Stimulated activated naive B cell treated with anti-CD40 and anti-IgM and Interleukin-4, amounts not matched to agents 10 μg/mL and 1 μg/mL and 100 μg/mL, for 72 hours (primary cell): ENCODE data around the gene ANGEL2.

ENCODE experiments used
- ATAC-seq, 2 donors: fragments of 150-1000 bp; cut with Tn5 transposase; replicated peaks; 2 replicates each; pipeline ENCODE4 v1.10.0; 2021; ENCODE audit warnings: moderate library complexity in 1 of 2
- DNase-seq: peaks from one replicate; pipeline ENCODE4 v3.0.0; 2021
- H3K27ac Mint-ChIP-seq: one replicate; pipeline ENCODE4 v1.8.0; 2022; ENCODE audit warnings: mild to moderate bottlenecking, mixed read lengths
- H3K27me3 Mint-ChIP-seq, 2 donors: one replicate each; pipeline ENCODE4 v1.8.0; 2022; ENCODE audit warnings: mixed read lengths in 2 of 2
- H3K36me3 Mint-ChIP-seq, 2 donors: one replicate each; pipeline ENCODE4 v1.8.0; 2022; ENCODE audit warnings: mixed read lengths in 2 of 2, mild to moderate bottlenecking in 1 of 2
- H3K4me1 Mint-ChIP-seq, 2 donors: one replicate each; pipeline ENCODE4 v1.8.0; 2022; ENCODE audit warnings: mixed read lengths in 2 of 2, mild to moderate bottlenecking in 1 of 2
- H3K4me3 Mint-ChIP-seq, 2 donors: one replicate each; pipeline ENCODE4 v1.8.0; 2022; ENCODE audit warnings: mild to moderate bottlenecking in 2 of 2, mixed read lengths in 2 of 2, moderate library complexity in 1 of 2
- H3K9me3 Mint-ChIP-seq, 2 donors: one replicate each; pipeline ENCODE4 v1.8.0; 2022; ENCODE audit warnings: mixed read lengths in 2 of 2, mild to moderate bottlenecking in 1 of 2

The ANGEL2 gene

DNA sequence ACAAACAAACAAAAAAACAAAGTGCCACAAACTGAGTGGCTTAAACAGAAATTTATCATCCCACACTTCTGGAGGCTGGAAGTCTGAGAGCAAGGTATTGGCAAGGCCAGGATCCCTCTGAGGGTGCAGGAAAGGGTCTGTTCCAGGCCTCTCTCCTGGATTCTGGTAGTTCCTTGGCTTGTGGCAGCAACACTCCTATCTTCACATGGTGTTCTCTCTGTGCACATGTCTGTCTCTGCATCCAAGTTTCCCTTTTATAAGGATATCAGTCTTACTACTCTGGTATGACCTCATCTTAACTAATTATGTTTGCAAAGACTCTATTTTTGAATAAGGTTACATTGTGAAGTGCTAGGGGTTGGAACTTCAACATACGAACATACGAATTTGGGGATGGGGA lies 70.6 kb downstream of the ANGEL2 start:
- H3K4me3 Mint-ChIP-seq = no peak overlapping the region
- no peak overlapping the region for H3K27ac Mint-ChIP-seq
- peaks cover 5 to 7% of the 10 kb centered on the region in 2 donors for H3K27me3 Mint-ChIP-seq
- DNase-seq (no peak), ATAC-seq (no peak)
- H3K4me1 Mint-ChIP-seq = peaks cover 24 to 39% of the 10 kb centered on the region in 2 donors
- peaks cover 0 to 2% of the 10 kb centered on the region in 2 donors for H3K9me3 Mint-ChIP-seq
- no peaks in the 10 kb centered on the region for H3K36me3 Mint-ChIP-seq

DNA sequence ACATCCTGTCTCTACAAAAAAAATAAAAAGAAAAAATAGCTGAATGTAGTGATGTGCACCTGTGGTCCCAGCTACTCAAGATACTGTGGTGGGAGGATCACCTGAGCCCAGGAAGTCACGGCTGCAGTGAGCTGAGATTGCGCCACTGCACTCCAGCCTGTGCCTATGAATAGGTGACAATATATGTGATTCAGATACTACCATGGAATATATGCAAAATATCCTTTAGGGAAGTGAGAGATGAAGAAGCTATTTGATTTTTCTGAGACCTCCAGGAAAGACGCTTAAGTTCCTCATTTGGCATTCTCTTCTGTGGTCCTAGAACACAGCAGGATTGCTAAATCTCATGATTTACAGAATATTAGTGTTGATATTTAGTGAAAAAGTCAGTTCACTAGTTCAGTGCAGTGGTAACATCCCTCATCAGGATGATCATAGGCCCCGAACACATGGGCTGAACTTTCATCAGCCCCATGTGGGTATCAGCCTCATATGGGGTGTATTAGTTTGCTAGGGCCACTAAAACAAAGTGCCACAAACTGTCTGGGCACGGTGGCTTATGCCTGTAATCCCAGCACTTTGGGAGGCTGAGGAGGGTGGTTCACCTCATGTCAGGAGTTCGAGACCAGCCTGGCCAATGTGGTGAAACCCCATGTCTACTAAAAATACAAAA lies 71.3 kb downstream of the ANGEL2 start:
- Mint-ChIP-seq H3K27me3 (peaks cover 3% of the 10 kb centered on the region in 2 donors), H3K4me3 (no peak overlapping the region), H3K36me3 (no peaks in the 10 kb centered on the region), H3K27ac (no peak overlapping the region), H3K9me3 (peaks cover 0 to 7% of the 10 kb centered on the region in 2 donors), H3K4me1 (peaks cover 24 to 37% of the 10 kb centered on the region in 2 donors)
- DNase-seq = no peak
- peak; percentile 91 to 94 for ATAC-seq

DNA sequence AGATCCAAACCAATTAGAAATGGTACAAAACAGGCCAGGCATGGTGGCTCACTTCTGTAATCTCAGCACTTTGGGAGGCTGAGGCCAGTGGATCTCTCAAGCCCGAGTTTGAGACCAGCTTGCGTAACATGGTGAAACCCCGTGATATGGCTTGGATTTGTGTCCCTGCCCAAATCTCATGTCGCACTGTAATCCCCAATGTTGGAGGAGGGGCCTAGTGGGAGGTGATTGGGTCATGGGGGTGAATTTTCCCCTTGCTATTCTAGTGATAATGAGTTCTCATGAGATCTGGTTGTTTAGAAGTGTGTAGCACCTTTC lies 72.3 kb downstream of the ANGEL2 start:
- Mint-ChIP-seq H3K36me3 (no peaks in the 10 kb centered on the region), H3K4me3 (no peak overlapping the region), H3K27me3 (no peaks in the 10 kb centered on the region), H3K9me3 (peaks cover 0 to 7% of the 10 kb centered on the region in 2 donors), H3K27ac (no peak overlapping the region), H3K4me1 (peaks cover 24 to 37% of the 10 kb centered on the region in 2 donors)
- DNase-seq (no peak), ATAC-seq (no peak)

DNA sequence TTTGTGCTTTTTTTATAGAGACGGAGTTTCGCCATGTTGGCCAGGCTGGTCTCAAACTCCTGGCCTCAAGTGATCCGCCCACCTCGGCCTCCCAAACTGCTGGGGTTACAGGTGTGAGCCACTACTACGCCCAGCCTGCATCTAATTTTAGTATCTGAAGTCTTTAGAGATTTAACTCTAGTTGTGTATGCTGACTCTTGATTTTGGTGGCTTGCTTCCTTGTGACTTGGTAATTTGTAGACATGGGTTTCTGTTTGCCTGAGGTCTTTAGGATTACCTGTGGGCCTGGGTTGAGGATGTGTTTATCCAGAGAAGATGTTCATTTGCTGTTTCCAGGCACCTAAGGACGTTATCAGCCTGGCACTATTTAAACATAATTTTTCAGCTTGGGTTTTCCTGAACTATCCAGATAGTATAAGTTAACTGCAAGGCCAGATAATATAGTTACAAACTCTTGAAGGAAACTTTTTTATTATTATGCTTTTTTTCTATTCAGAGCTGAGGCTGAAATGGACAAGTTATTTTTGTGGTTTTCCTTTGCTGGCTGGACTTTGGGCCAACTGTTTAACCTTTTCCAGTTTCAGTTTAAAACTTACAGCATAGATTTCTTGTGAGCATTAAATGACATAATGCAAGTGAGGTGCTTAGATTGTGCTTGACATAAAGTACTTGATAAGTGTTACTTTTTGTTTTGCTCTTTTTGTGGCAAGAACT lies 72.8 kb downstream of the ANGEL2 start:
- H3K27me3 Mint-ChIP-seq = no peaks in the 10 kb centered on the region
- H3K27ac Mint-ChIP-seq = no peak overlapping the region
- H3K4me1 Mint-ChIP-seq = peaks cover 24 to 37% of the 10 kb centered on the region in 2 donors
- DNase-seq = no peak
- H3K4me3 Mint-ChIP-seq = no peak overlapping the region
- peaks cover 0 to 7% of the 10 kb centered on the region in 2 donors for H3K9me3 Mint-ChIP-seq
- no peak for ATAC-seq
- no peaks in the 10 kb centered on the region for H3K36me3 Mint-ChIP-seq
